ENCODE measurements around the gene SLC18A2.
"Not testable (repeated sequence)": the region's sequence is repeated elsewhere in the genome, so short reads cannot be mapped to it uniquely, and the experiment has no call there.

The SLC18A2 gene

DNA sequence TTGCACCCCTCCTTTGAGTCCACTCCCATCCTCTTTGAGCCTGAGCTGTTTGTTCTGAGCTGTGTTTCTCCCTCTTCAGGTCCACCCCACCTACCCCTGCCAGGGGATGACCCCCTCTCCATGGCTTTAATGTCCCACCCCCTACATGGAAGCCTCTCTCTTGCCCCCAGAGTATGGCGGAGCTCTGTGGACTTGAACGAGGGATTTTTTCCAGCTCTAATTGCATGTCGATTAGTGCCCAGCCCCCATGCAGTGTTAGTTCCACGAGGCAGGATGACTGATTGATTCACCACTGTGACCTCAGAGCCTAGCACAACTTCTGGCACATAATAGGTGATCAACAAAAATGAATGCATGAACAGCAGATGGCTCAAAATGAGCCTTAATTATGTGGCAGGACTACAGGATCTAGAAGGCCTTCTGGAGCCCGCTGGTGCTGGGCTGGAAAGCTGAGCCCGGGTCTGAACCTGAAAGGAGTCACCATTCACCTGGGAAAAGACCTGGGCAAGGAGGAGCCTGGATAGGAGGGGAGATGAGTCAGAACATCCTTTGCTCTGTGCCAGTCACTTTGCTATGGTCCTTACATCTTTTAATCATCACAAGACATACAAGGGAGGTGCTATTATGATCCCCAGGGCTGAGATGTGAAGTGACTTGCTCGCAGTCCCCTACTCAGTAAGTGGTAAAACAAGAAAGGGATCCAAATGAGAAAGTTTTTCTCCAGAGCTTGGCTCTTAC lies 17.1 kb upstream of the SLC18A2 start:
- ATAC-seq, result no peak
- no peaks in the 10 kb centered on the region for H3K4me1 Mint-ChIP-seq
- no peak overlapping the region for H3K4me3 Mint-ChIP-seq
- no peak overlapping the region for H3K27ac Mint-ChIP-seq
- H3K36me3 Mint-ChIP-seq, result no peaks in the 10 kb centered on the region
- H3K9me3 Mint-ChIP-seq, result peaks cover 4% of the 10 kb centered on the region
- H3K27me3 Mint-ChIP-seq, result peaks cover 55% of the 10 kb centered on the region

DNA sequence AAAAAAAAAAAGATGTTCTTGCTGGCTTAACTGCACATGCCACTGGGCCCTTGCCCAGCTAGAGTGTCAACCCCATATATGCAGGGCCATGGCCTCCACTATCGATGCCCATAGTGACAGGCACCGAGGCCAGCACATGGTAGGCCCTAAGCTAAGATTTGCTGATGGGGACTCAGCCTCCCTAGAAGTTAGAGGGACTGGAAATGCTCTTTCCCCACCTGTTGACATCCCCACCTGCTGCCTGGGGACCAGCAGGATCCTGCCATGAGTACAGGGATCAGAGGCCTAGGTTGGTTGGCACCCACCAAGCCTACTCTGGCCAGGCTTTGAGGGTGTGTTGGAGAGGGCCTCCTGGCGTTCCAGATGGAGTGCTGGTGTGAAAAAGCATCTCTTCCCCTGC lies 16.0 kb upstream of the SLC18A2 start:
- H3K9me3 Mint-ChIP-seq, result peaks cover 4% of the 10 kb centered on the region
- peaks cover 57% of the 10 kb centered on the region for H3K27me3 Mint-ChIP-seq
- H3K27ac Mint-ChIP-seq, result no peak overlapping the region
- ATAC-seq, result no peak
- no peaks in the 10 kb centered on the region for H3K36me3 Mint-ChIP-seq
- no peak overlapping the region for H3K4me3 Mint-ChIP-seq
- H3K4me1 Mint-ChIP-seq, result no peaks in the 10 kb centered on the region

DNA sequence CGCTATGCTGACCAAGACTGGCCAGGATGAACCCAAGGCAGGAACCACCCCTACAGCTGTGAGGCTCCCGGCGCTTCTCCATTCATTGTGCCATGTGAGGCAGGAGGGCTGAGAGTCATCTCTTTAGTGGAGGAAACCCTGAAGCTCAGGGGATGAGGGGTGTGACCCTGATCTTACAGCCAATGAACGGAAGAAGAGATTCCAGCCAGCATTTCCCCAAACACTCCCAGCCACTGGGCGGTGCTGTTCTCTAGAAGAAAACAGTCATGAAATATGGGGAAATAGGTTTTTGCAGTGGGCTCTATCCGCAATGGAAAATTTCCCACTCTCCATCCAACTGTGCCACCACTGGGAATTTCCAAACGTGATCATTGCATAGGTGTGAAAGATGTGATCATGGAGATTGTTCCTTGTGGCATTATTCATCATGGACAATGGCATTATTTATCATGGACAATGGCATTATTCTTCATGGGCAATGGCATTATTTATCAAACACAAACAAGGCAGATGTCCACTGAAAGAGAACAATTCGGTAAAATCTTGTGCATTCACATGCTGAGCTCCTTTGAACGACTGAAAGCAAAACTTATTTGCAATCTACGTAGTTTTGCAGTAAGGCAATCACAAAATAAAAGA lies 14.0 kb upstream of the SLC18A2 start:
- ATAC-seq, result no peak
- Mint-ChIP-seq H3K36me3 (no peaks in the 10 kb centered on the region), H3K27me3 (peaks cover 59% of the 10 kb centered on the region), H3K9me3 (peaks cover 7% of the 10 kb centered on the region), H3K4me1 (no peaks in the 10 kb centered on the region), H3K4me3 (no peak overlapping the region), H3K27ac (no peak overlapping the region)

DNA sequence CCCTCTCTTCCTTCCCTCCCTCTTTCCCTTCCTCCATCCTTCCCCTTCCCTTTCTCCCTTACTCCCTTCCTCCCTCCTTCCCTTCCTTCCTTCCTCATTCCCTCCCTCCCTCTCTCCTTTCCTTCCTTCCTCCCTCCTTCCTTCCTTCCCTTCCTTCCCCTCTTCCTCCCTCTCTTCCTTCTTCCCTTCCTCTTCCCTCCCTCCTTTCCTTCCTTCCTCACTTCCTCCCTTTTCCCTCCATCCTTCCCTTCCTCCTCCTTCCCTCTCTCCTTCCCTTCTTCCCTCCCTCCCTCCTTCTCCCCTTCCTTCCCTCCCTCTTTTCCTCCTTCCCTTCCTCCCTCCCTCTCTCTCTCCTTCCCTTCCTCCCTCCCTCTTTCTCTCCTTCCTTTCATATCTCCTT lies 12.7 kb upstream of the SLC18A2 start:
- Mint-ChIP-seq H3K4me1 (no peaks in the 10 kb centered on the region), H3K27me3 (peaks cover 60% of the 10 kb centered on the region), H3K36me3 (no peaks in the 10 kb centered on the region), H3K27ac (no peak overlapping the region), H3K4me3 (no peak overlapping the region), H3K9me3 (peaks cover 7% of the 10 kb centered on the region)
- no peak for ATAC-seq

DNA sequence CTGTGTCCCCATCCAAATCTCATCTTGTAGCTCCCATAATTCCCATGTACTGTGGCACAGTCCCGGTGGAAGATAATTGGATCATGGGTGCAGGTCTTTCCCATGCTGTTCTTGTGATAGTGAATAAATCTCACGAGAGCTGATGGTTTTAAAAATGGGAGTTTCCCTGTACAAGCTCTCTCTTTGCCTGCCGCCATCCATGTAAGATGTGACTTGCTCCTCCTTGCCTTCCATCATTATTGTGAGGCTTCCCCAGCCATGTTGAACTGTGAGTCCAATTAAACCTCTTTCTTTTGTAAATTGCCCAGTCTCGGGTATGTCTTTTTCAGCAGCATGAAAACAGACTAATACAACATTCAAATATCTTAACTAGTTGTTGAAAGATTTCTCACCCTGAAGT lies 10.8 kb upstream of the SLC18A2 start:
- H3K27me3 Mint-ChIP-seq, result peaks cover 56% of the 10 kb centered on the region

DNA sequence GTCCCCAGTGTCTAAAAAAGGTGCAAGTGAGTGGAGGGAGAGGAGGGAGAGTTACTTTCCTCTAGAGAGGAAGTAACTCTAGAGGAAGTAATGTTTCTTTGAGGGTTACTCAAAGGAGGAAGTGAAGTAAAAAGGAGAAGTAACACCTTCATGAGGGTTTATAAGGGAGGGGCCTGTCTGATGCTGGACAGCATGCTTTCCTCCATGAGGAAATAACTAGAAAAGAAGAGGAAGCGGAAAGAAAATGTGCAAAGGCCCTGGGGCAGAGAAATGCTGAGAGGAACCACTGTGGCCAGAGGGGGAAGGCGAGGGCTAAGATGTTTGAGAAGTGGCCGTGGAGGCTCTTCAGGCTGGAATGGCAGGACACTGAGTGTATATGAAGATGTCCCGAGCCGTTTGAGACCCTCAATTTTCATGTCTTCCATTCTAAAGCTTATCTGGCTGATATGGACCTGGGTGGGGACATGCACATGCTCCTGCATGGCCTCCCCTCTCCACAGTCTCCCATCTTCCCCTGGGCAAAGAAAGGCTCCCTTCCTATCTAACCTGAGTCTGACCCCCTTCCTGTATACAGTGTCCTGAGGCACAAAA lies 3.4 kb upstream of the SLC18A2 start:
- peaks cover 10% of the 10 kb centered on the region for H3K9me3 Mint-ChIP-seq
- H3K27me3 Mint-ChIP-seq, result peaks cover 21% of the 10 kb centered on the region
- ATAC-seq, result no peak
- no peak overlapping the region for H3K4me3 Mint-ChIP-seq
- no peak overlapping the region for H3K27ac Mint-ChIP-seq
- no peaks in the 10 kb centered on the region for H3K36me3 Mint-ChIP-seq
- H3K4me1 Mint-ChIP-seq, result no peaks in the 10 kb centered on the region

More for the DNA sequence above, 10.8 kb upstream of the SLC18A2 start:
- H3K4me1 Mint-ChIP-seq, H3K27ac Mint-ChIP-seq, H3K36me3 Mint-ChIP-seq, ATAC-seq, H3K9me3 Mint-ChIP-seq, H3K4me3 Mint-ChIP-seq: not testable (repeated sequence)

DNA sequence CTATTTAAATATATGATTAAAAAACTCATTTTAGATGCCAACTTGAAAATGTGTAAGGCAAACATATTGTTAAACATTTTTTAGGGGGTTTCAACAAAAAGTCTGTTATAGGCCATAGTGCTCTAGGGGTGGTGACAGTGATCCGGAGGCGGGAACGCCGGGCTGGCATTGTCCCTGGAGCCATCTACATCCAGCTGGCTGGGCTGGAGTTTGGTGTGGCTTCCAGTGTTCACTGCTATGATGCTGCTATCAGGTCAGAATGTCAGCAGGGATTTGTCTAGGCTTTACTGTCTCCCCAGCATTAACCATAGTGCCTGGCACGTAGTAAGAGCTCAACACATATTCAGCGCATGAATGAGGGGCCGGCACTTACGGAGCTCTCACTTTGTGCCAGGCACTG lies 1.9 kb upstream of the SLC18A2 start:
- no peak for ATAC-seq
- Mint-ChIP-seq H3K27me3 (peaks cover 25% of the 10 kb centered on the region), H3K27ac (no peak overlapping the region), H3K9me3 (peaks cover 10% of the 10 kb centered on the region), H3K36me3 (no peaks in the 10 kb centered on the region), H3K4me3 (no peak overlapping the region), H3K4me1 (no peaks in the 10 kb centered on the region)

DNA sequence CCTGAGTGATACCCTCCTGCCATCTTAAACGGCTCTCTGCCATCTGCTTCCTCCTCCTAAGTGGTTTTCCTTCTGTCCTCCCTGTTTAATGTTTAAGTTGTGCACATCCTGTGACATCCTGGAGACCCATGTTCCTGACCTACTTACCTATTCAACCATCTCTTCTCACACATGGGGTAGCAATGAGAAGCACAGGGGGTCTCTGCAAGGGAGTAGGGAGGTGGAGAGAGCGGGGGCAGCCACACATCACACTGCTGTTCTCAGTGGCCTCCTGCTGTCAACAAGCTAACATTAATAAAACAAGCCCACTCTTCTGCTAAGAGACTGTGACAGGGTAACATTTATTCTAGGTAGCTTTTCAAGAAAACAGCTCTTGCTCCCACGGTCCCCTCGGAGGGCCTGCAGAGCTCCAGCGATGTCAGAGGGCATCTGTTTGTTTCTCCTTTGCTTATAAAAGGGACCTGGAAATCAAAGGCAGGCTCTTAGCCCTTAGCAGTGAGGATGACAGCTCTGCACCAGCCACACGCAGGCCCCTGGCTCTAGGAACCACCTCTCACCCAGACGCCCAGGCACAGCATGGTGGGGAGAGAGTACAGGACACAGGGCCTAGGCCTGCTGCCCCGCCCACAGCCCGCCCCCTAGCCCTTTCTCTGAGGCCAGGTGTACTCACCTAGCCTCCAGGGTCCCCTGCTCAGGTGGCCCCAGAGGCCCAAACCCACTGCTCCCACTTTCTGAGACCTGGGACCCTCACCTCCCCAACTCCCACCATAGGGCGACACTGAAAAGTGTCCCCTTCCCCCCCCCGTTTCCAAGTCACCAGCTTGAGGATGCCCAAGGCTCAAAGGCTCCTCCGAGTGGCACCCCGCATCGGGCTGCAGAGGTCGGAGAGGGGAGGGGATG lies 943 bp upstream of the SLC18A2 start:
- H3K27ac Mint-ChIP-seq, result no peak overlapping the region
- H3K9me3 Mint-ChIP-seq, result peaks cover 10% of the 10 kb centered on the region
- H3K4me3 Mint-ChIP-seq, result no peak overlapping the region
- no peaks in the 10 kb centered on the region for H3K36me3 Mint-ChIP-seq
- no peak for ATAC-seq
- no peaks in the 10 kb centered on the region for H3K4me1 Mint-ChIP-seq
- peaks cover 34% of the 10 kb centered on the region for H3K27me3 Mint-ChIP-seq

DNA sequence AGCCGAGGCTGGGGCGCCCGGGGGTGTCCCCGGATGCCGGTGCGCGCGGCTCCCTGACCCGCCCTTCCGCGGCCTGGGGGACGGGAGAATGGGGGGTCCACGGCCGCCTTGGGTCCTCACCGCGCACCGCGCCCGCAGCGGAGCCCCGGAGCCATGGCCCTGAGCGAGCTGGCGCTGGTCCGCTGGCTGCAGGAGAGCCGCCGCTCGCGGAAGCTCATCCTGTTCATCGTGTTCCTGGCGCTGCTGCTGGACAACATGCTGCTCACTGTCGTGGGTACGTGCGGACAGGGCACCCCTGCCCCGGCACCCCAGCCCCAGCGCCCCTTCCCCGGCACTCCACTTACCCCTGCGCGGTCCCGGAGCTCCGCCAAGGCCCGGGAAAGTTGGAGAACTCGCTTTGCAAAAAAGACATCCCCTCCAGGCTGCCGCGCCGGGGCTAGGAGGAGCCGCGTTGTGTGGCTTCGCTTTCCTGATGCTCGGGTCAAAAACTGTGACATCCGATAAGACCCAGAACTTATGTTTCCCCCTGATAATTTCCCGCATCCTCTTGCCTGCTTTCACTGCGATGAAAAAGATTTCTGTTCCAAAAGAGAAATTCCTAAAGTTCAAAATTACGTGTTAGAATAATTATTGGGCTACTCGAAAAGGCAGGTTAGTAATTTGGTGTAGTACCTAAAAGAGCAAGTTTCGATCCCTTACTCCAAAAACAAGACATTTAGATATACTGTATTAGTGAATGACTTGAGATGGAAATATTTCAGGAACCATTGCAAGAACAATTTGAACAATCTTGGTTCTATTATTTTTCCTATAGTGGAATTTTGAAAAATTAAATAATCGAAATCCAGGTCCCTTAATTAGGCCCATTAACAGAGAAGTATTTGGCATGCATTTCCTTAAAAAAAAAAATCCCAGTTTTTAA lies 888 bp downstream of the SLC18A2 start:
- no peak for ATAC-seq
- no peak overlapping the region for H3K4me3 Mint-ChIP-seq
- H3K36me3 Mint-ChIP-seq, result no peaks in the 10 kb centered on the region

DNA sequence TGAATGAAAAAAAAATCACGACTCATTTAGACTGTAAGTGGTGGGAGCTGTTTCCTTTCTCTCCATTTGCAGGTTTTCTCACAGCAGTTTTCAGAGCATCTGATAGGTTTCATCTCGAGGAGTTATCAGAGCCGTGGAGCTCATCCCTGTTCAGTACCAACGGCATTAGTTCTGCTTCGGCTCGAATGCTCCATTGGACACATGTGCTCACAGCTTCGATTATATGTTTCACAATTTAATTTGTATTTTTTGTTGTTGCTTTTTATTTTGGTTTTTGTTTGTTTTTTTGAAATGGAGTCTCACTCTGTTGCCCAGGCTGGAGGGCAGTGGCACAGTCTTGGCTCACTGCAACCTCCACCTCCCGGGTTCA lies 1.5 kb downstream of the SLC18A2 start:
- peaks cover 3% of the 10 kb centered on the region for H3K9me3 Mint-ChIP-seq
- H3K36me3 Mint-ChIP-seq, result no peaks in the 10 kb centered on the region
- no peak overlapping the region for H3K27ac Mint-ChIP-seq
- H3K4me3 Mint-ChIP-seq, result no peak overlapping the region
- H3K27me3 Mint-ChIP-seq, result peaks cover 51% of the 10 kb centered on the region
- H3K4me1 Mint-ChIP-seq, result no peaks in the 10 kb centered on the region
- ATAC-seq, result no peak

More for the DNA sequence above, 888 bp downstream of the SLC18A2 start:
- Mint-ChIP-seq H3K27me3 (peaks cover 48% of the 10 kb centered on the region), H3K27ac (no peak overlapping the region), H3K9me3 (peaks cover 8% of the 10 kb centered on the region), H3K4me1 (no peaks in the 10 kb centered on the region)

DNA sequence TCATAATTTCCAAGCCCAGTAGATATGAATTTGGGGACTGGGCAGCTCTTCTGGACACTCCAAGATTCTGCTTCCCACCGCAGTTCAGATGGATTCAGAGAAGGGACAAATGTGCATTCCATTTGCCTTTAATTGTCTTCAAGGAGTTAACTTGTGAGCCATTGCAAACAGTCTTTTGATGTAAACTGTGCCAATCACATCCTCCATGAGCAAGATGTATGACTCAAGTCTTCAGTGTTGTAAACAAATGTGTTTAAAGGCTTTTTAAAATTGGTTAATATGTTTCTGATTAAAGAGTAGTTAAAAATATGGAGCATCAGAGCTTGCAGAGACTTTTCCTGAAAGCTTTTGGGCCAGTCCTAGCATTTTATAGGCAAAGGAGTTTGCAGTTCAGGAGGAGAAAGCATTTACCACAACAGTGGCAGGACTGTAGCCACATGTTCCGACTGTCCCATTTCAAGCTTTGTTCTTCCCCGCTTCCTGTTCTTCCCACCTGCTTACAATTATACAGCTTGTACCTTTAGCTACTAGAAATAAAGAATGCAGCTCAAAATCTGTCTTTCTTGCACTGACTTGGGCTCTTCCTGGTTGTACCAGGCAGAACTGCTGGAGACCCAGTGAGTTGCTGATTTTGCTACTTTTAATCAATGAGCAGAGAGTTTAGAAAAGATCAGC lies 6.2 kb downstream of the SLC18A2 start:
- Mint-ChIP-seq H3K27ac (no peak overlapping the region), H3K4me3 (no peak overlapping the region), H3K9me3 (no peaks in the 10 kb centered on the region), H3K27me3 (peaks cover 78% of the 10 kb centered on the region), H3K36me3 (no peaks in the 10 kb centered on the region), H3K4me1 (no peaks in the 10 kb centered on the region)
- ATAC-seq, result no peak

DNA sequence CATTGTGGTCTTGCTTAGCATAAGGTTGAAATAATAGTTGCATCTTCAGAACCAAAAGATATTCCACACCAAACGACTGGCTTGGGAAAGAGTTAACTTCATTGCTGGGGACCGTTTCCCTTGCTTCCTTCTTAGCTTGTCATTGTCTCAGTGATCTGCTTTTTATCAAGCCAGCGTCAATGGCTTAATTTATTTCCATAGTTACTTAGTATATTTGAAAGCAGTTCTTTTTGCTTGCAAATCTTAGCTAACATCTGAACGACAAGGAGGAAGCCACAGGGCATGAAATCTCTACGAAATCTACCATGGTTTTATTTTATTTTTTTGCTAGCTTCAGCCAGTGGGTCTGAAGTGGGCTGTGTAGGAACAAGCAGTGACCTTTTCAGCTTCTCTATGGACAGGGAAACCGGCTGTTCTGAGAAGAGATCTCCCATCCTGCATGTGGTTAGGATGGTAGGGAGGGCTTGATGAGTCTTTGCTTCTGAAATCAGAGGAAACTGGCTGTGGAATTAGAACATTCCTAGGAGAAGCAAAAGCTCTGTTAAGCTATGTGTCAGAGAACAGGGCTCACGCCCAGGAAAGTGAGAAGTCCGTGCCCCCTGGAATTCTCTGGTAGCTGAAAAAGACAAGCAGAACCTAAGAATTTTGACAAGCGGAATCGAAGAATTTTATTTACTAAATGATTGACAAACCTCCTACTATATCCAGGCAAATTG lies 8.0 kb downstream of the SLC18A2 start:
- no peak overlapping the region for H3K27ac Mint-ChIP-seq
- peaks cover 60% of the 10 kb centered on the region for H3K27me3 Mint-ChIP-seq
- no peaks in the 10 kb centered on the region for H3K36me3 Mint-ChIP-seq
- no peaks in the 10 kb centered on the region for H3K4me1 Mint-ChIP-seq
- ATAC-seq, result no peak
- no peak overlapping the region for H3K4me3 Mint-ChIP-seq
- H3K9me3 Mint-ChIP-seq, result no peaks in the 10 kb centered on the region

DNA sequence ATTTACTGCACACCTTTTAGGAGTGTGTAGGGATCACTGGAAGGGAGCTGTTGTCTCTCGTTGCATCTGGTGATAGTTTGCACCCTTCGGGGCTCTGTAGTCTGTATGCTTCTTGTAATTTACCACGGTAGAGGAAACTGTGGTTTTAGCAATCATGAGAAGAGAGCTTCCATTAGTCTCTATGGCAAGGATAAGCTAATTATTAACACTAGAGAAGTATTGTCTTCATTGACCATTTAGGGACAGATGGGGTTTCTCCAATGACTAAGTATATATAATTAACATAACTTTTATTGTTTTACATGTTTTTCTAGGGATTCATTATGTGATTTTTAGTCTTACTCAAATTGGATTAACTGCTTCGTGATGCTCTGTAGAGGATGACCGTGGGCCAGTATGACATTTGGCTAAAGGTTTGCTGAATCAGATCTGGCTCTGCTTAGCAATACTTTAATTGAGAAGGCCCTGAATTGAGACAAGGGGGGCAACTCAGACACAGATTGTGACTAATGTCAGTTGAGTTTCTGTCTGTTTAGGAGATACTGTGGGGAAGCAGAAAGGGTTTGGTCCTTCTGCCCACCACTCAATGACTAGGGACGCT lies 8.7 kb downstream of the SLC18A2 start:
- ATAC-seq, result no peak
- Mint-ChIP-seq H3K4me1 (no peaks in the 10 kb centered on the region), H3K27ac (no peak overlapping the region), H3K9me3 (no peaks in the 10 kb centered on the region), H3K4me3 (no peak overlapping the region), H3K36me3 (no peaks in the 10 kb centered on the region), H3K27me3 (peaks cover 54% of the 10 kb centered on the region)
